ENCODE results near the gene CHID1. TPM values are rescaled to one million over a fixed set of nuclear protein-coding genes. Genes with fewer than 3 reads are reported as not detected.
A peak's percentile ranks its signal among the peaks of the same experiment; 100 is the strongest.

CHID1 gene
- total and polyA plus RNA-seq, 9 of the 15 experiments (the other 6 are each of a cell fraction or from before 2014, with no cell fraction given): 15.1 to 108 (median 39.8) TPM

DNA sequence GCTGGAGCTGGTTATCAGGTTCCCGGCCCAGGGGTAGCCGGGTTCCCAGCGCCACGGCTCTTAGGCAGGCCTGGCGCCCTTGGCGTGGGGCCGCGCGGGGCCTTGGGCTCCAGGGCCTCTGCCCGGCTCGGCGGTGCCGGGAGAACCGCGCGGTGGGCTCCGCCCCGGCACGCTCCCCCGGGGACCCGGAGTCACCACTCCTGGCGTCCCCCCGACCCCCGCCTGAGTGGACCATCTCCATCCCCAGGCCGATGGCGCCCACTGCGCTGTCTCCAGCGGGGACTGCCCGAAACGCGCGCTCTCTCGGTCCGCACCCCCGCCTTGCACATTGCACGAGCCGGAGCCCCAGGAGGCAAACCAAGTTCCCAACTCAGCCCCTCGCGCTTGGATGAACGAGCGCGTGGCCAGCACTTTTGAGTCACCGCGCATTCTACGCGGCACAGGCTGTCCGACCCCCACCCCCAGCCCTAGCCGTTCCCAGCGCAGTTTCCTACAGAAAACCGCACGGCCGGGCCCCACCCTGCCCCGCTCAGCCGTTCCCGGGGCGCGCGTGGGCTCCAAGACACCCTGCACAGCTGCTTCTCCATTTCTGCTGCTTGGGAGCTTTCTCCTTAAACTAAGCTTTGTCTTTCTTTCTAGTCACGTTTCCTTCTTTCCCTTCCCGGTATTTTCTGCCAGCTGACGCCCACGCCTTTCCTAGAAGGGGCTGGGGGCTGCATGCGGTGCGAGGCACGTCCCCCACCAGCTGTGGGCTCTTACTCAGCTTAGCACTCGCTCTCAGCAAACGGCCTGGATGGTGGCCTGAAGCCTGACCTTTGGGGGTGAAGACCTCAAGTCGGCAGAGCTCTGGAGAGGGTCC is 650 bp upstream of the CHID1 start (continued):
- TF ChIP-seq, protein P1, sequence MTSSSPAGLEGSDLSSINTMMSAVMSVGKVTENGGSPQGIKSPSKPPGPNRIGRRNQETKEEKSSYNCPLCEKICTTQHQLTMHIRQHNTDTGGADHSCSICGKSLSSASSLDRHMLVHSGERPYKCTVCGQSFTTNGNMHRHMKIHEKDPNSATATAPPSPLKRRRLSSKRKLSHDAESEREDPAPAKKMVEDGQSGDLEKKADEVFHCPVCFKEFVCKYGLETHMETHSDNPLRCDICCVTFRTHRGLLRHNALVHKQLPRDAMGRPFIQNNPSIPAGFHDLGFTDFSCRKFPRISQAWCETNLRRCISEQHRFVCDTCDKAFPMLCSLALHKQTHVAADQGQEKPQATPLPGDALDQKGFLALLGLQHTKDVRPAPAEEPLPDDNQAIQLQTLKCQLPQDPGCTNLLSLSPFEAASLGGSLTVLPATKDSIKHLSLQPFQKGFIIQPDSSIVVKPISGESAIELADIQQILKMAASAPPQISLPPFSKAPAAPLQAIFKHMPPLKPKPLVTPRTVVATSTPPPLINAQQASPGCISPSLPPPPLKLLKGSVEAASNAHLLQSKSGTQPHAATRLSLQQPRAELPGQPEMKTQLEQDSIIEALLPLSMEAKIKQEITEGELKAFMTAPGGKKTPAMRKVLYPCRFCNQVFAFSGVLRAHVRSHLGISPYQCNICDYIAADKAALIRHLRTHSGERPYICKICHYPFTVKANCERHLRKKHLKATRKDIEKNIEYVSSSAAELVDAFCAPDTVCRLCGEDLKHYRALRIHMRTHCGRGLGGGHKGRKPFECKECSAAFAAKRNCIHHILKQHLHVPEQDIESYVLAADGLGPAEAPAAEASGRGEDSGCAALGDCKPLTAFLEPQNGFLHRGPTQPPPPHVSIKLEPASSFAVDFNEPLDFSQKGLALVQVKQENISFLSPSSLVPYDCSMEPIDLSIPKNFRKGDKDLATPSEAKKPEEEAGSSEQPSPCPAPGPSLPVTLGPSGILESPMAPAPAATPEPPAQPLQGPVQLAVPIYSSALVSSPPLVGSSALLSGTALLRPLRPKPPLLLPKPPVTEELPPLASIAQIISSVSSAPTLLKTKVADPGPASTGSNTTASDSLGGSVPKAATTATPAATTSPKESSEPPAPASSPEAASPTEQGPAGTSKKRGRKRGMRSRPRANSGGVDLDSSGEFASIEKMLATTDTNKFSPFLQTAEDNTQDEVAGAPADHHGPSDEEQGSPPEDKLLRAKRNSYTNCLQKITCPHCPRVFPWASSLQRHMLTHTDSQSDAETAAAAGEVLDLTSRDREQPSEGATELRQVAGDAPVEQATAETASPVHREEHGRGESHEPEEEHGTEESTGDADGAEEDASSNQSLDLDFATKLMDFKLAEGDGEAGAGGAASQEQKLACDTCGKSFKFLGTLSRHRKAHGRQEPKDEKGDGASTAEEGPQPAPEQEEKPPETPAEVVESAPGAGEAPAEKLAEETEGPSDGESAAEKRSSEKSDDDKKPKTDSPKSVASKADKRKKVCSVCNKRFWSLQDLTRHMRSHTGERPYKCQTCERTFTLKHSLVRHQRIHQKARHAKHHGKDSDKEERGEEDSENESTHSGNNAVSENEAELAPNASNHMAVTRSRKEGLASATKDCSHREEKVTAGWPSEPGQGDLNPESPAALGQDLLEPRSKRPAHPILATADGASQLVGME (CRISPR knock-in tag; IDR thresholded peaks at IDR 0.05): no peak
- TF ChIP-seq ZNF764 (CRISPR knock-in tag; IDR thresholded peaks at IDR 0.05; ENCODE audit: low read depth) (no peak), SMAD4 (CRISPR knock-in tag; conservative IDR thresholded peaks at IDR 0.05) (peak; percentile 9; the same call in 1 of the 2 replicates), ZNF695 (CRISPR knock-in tag; IDR thresholded peaks at IDR 0.05) (no peak), PHB2 (IDR thresholded peaks at IDR 0.05; ENCODE audit: low read depth) (no peak), CBX5 (IDR thresholded peaks at IDR 0.05; ENCODE audit: borderline replicate concordance, low read depth) (no peak), MCM5 (IDR thresholded peaks at IDR 0.05; ENCODE audit: low read depth) (no peak), NR2F6 (CRISPR knock-in tag; IDR thresholded peaks at IDR 0.05) (no peak), FOXJ2 (tag; IDR thresholded peaks at IDR 0.05) (no peak), SRSF1 (IDR thresholded peaks at IDR 0.05; ENCODE audit: low read depth, low read length) (no peak), SRF (CRISPR knock-in tag; IDR thresholded peaks at IDR 0.05) (no peak)
- TF ChIP-seq, protein P2, sequence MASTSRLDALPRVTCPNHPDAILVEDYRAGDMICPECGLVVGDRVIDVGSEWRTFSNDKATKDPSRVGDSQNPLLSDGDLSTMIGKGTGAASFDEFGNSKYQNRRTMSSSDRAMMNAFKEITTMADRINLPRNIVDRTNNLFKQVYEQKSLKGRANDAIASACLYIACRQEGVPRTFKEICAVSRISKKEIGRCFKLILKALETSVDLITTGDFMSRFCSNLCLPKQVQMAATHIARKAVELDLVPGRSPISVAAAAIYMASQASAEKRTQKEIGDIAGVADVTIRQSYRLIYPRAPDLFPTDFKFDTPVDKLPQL (IDR thresholded peaks at IDR 0.05; ENCODE audit: extremely low read depth, insufficient read length): no peak
- TF ChIP-seq, protein P3, sequence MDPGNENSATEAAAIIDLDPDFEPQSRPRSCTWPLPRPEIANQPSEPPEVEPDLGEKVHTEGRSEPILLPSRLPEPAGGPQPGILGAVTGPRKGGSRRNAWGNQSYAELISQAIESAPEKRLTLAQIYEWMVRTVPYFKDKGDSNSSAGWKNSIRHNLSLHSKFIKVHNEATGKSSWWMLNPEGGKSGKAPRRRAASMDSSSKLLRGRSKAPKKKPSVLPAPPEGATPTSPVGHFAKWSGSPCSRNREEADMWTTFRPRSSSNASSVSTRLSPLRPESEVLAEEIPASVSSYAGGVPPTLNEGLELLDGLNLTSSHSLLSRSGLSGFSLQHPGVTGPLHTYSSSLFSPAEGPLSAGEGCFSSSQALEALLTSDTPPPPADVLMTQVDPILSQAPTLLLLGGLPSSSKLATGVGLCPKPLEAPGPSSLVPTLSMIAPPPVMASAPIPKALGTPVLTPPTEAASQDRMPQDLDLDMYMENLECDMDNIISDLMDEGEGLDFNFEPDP (CRISPR knock-in tag; IDR thresholded peaks at IDR 0.05): no peak
